ENCODE results near the gene RAE1.

Gene RAE1

DNA sequence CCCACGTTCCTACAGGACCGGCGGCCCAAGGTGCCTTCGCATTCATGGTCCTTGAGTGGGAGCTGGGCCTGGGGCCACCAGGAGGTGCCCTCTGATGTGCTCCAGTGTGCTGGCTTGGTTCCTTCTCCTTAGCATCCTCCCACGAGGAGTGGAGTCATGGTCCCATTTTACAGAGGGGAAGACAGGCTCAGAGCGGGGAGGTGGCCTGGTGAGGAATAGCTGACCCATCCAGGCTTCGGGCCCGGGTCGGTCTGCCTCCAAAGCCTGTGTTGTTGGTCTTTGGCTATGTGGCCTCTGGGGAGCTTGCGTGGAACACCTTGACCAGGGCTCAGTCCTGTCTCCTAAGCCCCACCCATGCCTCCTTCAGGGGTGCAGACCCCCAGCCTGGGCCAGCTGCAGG, 62.9 kb downstream of the RAE1 start:
- ChIA-PET CTCF (interaction anchor here (1.4 to 2.4 kb wide), 7 partner anchors 12 to 82 kb away, joined by 3 to 8 read pairs (median 7); no protein-coding TSS in a partner anchor), POLR2A (interaction anchor here (1.6 kb wide), 1 partner anchor 16 kb away, joined by 6 read pairs; no protein-coding TSS in a partner anchor)
- no peak for DNase-seq (ENCODE audit: extremely low spot score)
- no peak for TF ChIP-seq CTCF (IDR thresholded peaks at IDR 0.05; ENCODE audit: control extremely low read depth, extremely low read depth, low read depth, missing control alignments)

DNA sequence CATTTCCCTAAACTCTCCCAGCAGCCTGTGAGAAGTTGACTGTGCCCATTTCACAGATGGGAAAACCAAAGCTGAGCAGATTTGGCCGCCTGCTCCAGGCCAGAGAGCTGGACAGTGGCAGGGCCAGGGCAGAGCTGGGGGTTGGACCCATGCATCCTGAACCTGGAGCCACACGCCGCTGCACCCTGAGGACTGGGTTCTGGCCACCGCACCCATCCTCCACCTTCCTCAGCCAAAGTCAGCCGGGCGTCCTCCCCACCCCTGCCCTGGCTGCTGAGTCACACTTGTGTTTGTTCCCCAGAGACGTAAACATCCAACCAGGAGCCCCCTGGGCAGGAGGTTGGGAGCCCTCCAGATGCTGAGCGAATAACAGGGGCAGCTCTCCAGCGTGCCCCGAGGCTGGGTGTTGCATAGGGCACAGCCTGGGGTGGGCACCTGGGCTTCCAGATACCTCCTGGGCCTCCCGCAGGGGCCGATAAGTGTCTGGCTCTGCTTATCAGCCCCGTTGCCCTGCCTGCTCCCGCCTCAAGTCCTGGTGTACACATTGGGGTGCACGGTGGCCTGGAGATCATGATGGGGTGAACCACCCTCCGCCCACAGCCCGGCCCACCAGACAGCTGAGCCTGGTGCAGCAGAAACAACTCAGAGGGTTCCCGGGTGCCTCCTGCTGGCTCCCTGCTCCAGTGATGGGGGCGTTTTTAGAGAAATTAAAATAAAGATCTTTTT, 64.0 kb downstream of the RAE1 start:
- POLR2A ChIA-PET, result interaction anchor here (1.6 kb wide), 1 partner anchor 17 kb away, joined by 6 read pairs; no protein-coding TSS in a partner anchor

GRCh38 chr20:57415771-57416170, 64.7 kb downstream of the RAE1 start:
- CTCF ChIA-PET, result interaction anchor here (0.9 to 1.6 kb wide), 2 partner anchors 13 to 80 kb away, joined by 3 to 4 read pairs; no protein-coding TSS in a partner anchor
- POLR2A ChIA-PET, result no interaction called here
- no peak for DNase-seq (ENCODE audit: extremely low spot score)
- TF ChIP-seq CTCF (IDR thresholded peaks at IDR 0.05; ENCODE audit: control extremely low read depth, extremely low read depth, low read depth, missing control alignments), result no peak

More for the DNA sequence above, 64.0 kb downstream of the RAE1 start:
- TF ChIP-seq CTCF (IDR thresholded peaks at IDR 0.05; ENCODE audit: control extremely low read depth, extremely low read depth, low read depth, missing control alignments), result no peak
- CTCF ChIA-PET, result interaction anchor here (0.7 to 1.6 kb wide), 2 partner anchors 14 kb away, joined by 3 to 4 read pairs; no protein-coding TSS in a partner anchor
- no peak for DNase-seq (ENCODE audit: extremely low spot score)

DNA sequence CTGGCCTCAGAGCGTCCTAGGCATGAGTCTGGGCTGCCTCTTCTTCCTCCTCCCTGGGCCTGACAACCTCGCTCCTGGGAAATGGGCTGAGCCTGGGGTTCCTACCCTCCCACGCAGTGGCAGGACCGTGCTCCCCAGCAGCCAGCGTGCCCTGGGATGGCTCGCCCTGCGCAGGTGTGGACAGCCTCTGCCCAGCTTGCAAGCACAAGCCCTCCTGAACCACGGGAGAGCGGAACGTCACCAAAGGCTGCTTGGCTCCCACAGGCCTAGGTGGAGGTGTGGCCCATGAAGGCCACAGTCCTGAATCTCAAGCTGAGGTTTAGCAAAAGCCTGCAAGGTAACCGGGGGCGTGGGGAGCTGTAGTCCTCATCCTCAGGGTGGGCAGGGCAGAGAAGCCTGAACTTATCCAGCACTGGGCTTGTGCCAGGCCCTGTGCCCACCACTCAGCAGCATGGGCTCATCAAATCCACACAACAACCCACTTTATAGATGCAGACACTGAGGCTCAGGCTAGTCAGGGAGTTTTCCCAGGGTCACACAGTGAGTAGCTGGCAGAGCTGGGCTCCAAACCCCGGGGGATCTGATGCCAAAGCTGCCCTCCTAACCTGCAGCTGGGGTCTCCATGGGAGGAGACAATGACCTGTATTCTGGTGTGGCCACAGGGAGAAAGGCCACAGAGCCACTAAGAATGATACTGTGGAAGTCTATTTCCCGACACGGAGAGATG, 65.4 kb downstream of the RAE1 start:
- DNase-seq (ENCODE audit: extremely low spot score), result no peak
- ChIA-PET CTCF (interaction anchor here (0.9 to 1.6 kb wide), 2 partner anchors 12 to 79 kb away, joined by 3 to 4 read pairs; no protein-coding TSS in a partner anchor), POLR2A (no interaction called here)
- no peak for TF ChIP-seq CTCF (IDR thresholded peaks at IDR 0.05; ENCODE audit: control extremely low read depth, extremely low read depth, low read depth, missing control alignments)

DNA sequence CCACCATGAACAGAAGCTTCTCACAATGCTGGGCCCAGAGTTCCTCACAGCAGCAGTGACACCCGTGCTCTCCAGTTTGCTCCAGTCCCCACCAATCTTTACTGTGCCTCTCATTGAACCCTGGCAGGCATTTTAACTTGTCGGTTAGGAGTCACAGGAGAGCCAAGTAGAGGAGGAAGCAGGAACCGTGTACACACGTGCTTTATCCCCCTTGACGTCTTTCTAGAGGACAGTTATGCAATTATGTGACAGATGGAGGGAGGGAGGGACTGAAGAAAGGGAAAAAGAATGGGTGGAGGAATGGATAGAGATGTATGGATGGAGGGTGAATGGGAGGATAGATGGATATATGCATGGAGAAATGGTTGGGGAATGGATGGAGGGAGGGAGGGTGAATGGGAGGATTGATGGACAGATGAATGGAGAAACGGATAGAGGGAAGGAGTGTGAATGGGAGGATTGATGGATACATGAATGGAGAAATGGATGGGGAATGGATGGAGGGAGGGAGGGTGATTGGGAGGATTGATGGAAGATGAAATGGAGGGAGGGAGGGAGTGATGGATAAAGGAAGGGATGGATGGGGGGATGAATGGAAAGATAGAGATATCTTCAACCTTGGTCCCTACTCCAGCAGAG, 66.1 kb downstream of the RAE1 start:
- TF ChIP-seq CTCF (IDR thresholded peaks at IDR 0.05; ENCODE audit: control extremely low read depth, extremely low read depth, low read depth, missing control alignments), result no peak
- DNase-seq (ENCODE audit: extremely low spot score), result no peak
- CTCF ChIA-PET, result interaction anchor here (0.9 kb wide), 1 partner anchor 16 kb away, joined by 3 read pairs; no protein-coding TSS in a partner anchor
- POLR2A ChIA-PET, result no interaction called here
